ENCODE data around the gene ADAM12. TPM values are rescaled to one million over a fixed set of nuclear protein-coding genes. Genes with fewer than 3 reads are reported as not detected.

ADAM12 gene
- total RNA-seq, 1 experiment from 2014 or later, result not detected

- no peak for TF ChIP-seq ZNF274 (IDR thresholded peaks at IDR 0.05; ENCODE audit: low read depth, low read length)
- no peak for TF ChIP-seq SIN3A (IDR thresholded peaks at IDR 0.05; ENCODE audit: low read depth)
- no peak for TF ChIP-seq CBX3 (IDR thresholded peaks at IDR 0.05; ENCODE audit: low read depth)
Measured at GRCh38 chr10:126263006-126263676, 125.1 kb downstream of the ADAM12 start (continued).

GRCh38 chr10:126262233-126262838 is 125.9 kb downstream of the ADAM12 start:
- H3K4me3 ChIP-seq (replicated peaks in 1 of 2; ENCODE audit: low read depth in 1 of 2, low read length in 2 of 2), result no peak overlapping the region
- no peak for DNase-seq (ENCODE audit: low read depth, low spot score)
- H3K9me2 ChIP-seq (ENCODE audit: insufficient read depth), result no peaks in the 10 kb centered on the region
- intact Hi-C loops (cut with micrococcal nuclease), result no loop called here
- no peak overlapping the region for H3K27ac ChIP-seq (ENCODE audit: low read depth, low read length)
- no TSS peak for BruUV-seq (replicated peaks)
- H3K79me2 ChIP-seq (ENCODE audit: insufficient read depth, low read length), result no peaks in the 10 kb centered on the region
- no peak for ATAC-seq
- ChIA-PET CTCF (no interaction called here), RAD21 (ENCODE audit: low non-redundant PET in 1 of 2, low total read pairs in 2 of 2, uncharacterized antibody in 2 of 2, unreplicated experiment in 2 of 2) (no interaction called here), POLR2A (no interaction called here)
- H3K27me3 ChIP-seq (ENCODE audit: insufficient read depth, low read length), result peaks cover 50% of the 10 kb centered on the region
- no peak for TF ChIP-seq ZFX (IDR thresholded peaks at IDR 0.05)
- TF ChIP-seq, protein P1, sequence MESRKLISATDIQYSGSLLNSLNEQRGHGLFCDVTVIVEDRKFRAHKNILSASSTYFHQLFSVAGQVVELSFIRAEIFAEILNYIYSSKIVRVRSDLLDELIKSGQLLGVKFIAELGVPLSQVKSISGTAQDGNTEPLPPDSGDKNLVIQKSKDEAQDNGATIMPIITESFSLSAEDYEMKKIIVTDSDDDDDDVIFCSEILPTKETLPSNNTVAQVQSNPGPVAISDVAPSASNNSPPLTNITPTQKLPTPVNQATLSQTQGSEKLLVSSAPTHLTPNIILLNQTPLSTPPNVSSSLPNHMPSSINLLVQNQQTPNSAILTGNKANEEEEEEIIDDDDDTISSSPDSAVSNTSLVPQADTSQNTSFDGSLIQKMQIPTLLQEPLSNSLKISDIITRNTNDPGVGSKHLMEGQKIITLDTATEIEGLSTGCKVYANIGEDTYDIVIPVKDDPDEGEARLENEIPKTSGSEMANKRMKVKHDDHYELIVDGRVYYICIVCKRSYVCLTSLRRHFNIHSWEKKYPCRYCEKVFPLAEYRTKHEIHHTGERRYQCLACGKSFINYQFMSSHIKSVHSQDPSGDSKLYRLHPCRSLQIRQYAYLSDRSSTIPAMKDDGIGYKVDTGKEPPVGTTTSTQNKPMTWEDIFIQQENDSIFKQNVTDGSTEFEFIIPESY (IDR thresholded peaks at IDR 0.05; ENCODE audit: extremely low read depth, insufficient replicate concordance, low read length), result no peak
- H2AFZ ChIP-seq (ENCODE audit: low read depth, low read length, poor library complexity, severe bottlenecking), result no peak overlapping the region
- no peaks in the 10 kb centered on the region for H4K20me1 ChIP-seq (ENCODE audit: insufficient read depth)
- no peaks in the 10 kb centered on the region for H3K4me1 ChIP-seq (ENCODE audit: control insufficient read depth in 1 of 2, insufficient read depth in 2 of 2, low read length in 2 of 2)
- H3K9ac ChIP-seq (ENCODE audit: low read length), result no peak overlapping the region
- no peaks in the 10 kb centered on the region for H3K36me3 ChIP-seq (ENCODE audit: control insufficient read depth in 1 of 2, insufficient read depth in 2 of 2, low read length in 2 of 2)
- H3K9me3 ChIP-seq (ENCODE audit: control insufficient read depth in 1 of 2, insufficient read depth in 1 of 2, low read depth in 1 of 2, low read length in 2 of 2), result no peaks in the 10 kb centered on the region
- H3K4me2 ChIP-seq (ENCODE audit: low read length), result no peak overlapping the region
